Measurements from ENCODE around the gene UGT2A1.

GRCh38 chr4:69650872-69651271, 2.2 kb downstream of the UGT2A1 start:
- TF ChIP-seq, protein P1, sequence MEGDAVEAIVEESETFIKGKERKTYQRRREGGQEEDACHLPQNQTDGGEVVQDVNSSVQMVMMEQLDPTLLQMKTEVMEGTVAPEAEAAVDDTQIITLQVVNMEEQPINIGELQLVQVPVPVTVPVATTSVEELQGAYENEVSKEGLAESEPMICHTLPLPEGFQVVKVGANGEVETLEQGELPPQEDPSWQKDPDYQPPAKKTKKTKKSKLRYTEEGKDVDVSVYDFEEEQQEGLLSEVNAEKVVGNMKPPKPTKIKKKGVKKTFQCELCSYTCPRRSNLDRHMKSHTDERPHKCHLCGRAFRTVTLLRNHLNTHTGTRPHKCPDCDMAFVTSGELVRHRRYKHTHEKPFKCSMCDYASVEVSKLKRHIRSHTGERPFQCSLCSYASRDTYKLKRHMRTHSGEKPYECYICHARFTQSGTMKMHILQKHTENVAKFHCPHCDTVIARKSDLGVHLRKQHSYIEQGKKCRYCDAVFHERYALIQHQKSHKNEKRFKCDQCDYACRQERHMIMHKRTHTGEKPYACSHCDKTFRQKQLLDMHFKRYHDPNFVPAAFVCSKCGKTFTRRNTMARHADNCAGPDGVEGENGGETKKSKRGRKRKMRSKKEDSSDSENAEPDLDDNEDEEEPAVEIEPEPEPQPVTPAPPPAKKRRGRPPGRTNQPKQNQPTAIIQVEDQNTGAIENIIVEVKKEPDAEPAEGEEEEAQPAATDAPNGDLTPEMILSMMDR (IDR thresholded peaks at IDR 0.05) = no peak
- TF ChIP-seq POLR2A (IDR thresholded peaks at IDR 0.05) = no peak

Data from ovary (tissue), 3 donors.